ENCODE results near the gene OSCAR. TPM values are rescaled to one million over a fixed set of nuclear protein-coding genes. Genes with fewer than 3 reads are reported as not detected.

The OSCAR gene
- total and polyA plus RNA-seq, 7 donors = 0.10 to 0.99 (median 0.33) TPM

- no peaks in the 10 kb centered on the region for H3K9me3 ChIP-seq
- H3K4me3 ChIP-seq = no peak overlapping the region
- no peak for TF ChIP-seq CTCF (IDR thresholded peaks at IDR 0.05)
- intact Hi-C loops (cut with DNase I) = no loop called here
- no peaks in the 10 kb centered on the region for H3K27me3 ChIP-seq (ENCODE audit: insufficient read depth in 3 of 3, low read length in 2 of 3)
- H3K4me1 ChIP-seq = peaks cover under 1% of the 10 kb centered on the region
- no peak overlapping the region for H3K27ac ChIP-seq
- peaks cover 4 to 94% of the 10 kb centered on the region in 2 donors for H3K36me3 ChIP-seq (ENCODE audit: insufficient read depth in 1 of 2, low read depth in 1 of 2)
- 89 to 93% (median 92%) methylated on average over 28 of the region's 28 CpGs for WGBS, 3 donors
- ATAC-seq = no peak
- no peak for DNase-seq
These were observed 45.0 kb upstream of the OSCAR start for GRCh38 chr19:54145541-54146158.

GRCh38 chr19:54142166-54142780 is 41.7 kb upstream of the OSCAR start:
- no peak for TF ChIP-seq CTCF (IDR thresholded peaks at IDR 0.05)
- no peaks in the 10 kb centered on the region for H3K27me3 ChIP-seq (ENCODE audit: insufficient read depth in 3 of 3, low read length in 2 of 3)
- H3K4me3 ChIP-seq = no peak overlapping the region
- no peaks in the 10 kb centered on the region for H3K9me3 ChIP-seq
- H3K4me1 ChIP-seq = peaks cover 22% of the 10 kb centered on the region
- intact Hi-C loops (cut with DNase I) = no loop called here
- DNase-seq (no peak), ATAC-seq (no peak)
- H3K36me3 ChIP-seq (ENCODE audit: insufficient read depth in 1 of 2, low read depth in 1 of 2) = peaks cover 3 to 70% of the 10 kb centered on the region in 2 donors
- H3K27ac ChIP-seq = no peak overlapping the region
- 85 to 92% (median 88%) methylated on average over 7 of the region's 7 CpGs for WGBS, 3 donors

- ATAC-seq = no peak
- TF ChIP-seq CTCF (IDR thresholded peaks at IDR 0.05) = no peak
- intact Hi-C loops (cut with DNase I) = no loop called here
- Histone ChIP-seq H3K4me1 (peaks cover 23% of the 10 kb centered on the region), H3K9me3 (no peaks in the 10 kb centered on the region), H3K27ac (no peak overlapping the region), H3K4me3 (no peak overlapping the region), H3K36me3 (ENCODE audit: insufficient read depth in 1 of 2, low read depth in 1 of 2) (peaks cover 0 to 61% of the 10 kb centered on the region in 2 donors), H3K27me3 (ENCODE audit: insufficient read depth in 3 of 3, low read length in 2 of 3) (no peaks in the 10 kb centered on the region)
- 83 to 94% (median 84%) methylated on average over 3 of the region's 3 CpGs for WGBS, 3 donors
- no peak for DNase-seq
These were observed 40.8 kb upstream of the OSCAR start for GRCh38 chr19:54141356-54141755.

GRCh38 chr19:54138489-54139256 is 38.1 kb upstream of the OSCAR start:
- intact Hi-C loops (cut with DNase I) = no loop called here
- H3K27ac ChIP-seq = peak overlapping the region; percentile 95
- no peaks in the 10 kb centered on the region for H3K27me3 ChIP-seq (ENCODE audit: insufficient read depth in 3 of 3, low read length in 2 of 3)
- 21 to 27% (median 26%) methylated on average over 28 to 31 of the region's 31 CpGs for WGBS, 3 donors
- peaks cover 0 to 34% of the 10 kb centered on the region in 2 donors for H3K36me3 ChIP-seq (ENCODE audit: insufficient read depth in 1 of 2, low read depth in 1 of 2)
- TF ChIP-seq CTCF (IDR thresholded peaks at IDR 0.05) = no peak
- H3K4me1 ChIP-seq = peaks cover 31% of the 10 kb centered on the region
- DNase-seq (no peak), ATAC-seq (no peak)
- H3K4me3 ChIP-seq = peak overlapping the region; percentile 95
- H3K9me3 ChIP-seq = no peaks in the 10 kb centered on the region

All from psoas muscle (tissue), 8 donors.